H54 (cell line): ENCODE data around the gene ETNK2.

Experiments
- DNase-seq: peaks from one replicate; pipeline ENCODE4 v3.0.0; 2011; ENCODE audit warnings: low spot score, mixed read lengths; ENCODE audit not compliant: insufficient read length
- FAIRE-seq: peaks from 3 replicates; lab custom pipeline; 2011; peaks lifted over from hg19 to GRCh38; lab: Jason Lieb, UNC
- POLR2A ChIP-seq: IDR thresholded peaks from 2 replicates; pipeline ENCODE4 v1.6.1; 2011; ENCODE audit warnings: low read depth, mild to moderate bottlenecking, low read length

Gene ETNK2

DNA sequence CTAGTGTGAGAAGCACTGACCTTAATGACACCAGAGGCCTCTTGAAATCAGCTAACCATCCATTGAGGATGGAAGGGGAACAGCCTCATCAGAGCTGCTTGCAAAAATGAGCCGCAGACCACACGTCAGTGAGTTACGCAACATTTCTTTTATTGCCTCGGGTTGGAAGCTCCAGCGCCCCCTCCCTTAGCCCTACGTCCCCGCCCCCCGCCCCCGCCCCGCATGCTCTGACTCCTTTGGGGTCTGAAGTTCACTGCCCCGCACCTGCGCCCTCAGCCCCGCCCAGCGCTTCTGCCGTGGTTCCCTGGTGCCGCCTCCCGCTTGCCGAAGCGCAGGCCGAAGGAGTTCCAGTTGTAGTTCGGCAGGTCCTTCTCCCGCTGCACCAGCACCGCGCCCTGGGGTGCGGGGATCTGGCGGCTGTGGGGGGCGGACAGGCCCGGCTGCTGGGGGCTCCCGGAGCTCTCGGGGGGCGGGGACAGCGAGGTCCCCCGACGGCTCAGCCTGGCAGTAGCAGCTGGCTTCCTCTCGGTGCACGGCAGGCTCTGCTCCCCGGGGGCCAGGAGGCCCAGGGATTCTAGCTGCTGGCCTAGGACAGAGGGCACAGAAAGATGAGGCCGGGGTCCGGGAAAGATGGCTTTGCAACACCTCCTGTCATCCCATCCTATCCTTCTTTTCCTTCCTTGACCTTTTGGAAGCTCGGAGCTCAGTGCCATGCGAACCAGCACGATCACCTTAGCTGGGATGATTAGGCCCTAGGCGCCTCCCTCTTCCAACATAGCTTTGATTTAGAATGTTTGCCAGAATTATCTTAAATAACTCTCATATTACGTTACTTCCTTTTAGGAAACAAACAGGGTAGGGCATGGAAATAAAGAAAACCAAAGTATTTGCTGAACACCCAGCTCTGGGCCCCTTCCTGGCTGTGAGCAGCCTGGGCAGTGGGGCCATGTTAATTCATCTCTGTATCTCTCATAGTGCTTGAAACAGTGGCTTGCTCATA, 38.7 kb upstream of the ETNK2 start:
- no peak for DNase-seq
- FAIRE-seq, result no peak
- TF ChIP-seq POLR2A, result no peak

DNA sequence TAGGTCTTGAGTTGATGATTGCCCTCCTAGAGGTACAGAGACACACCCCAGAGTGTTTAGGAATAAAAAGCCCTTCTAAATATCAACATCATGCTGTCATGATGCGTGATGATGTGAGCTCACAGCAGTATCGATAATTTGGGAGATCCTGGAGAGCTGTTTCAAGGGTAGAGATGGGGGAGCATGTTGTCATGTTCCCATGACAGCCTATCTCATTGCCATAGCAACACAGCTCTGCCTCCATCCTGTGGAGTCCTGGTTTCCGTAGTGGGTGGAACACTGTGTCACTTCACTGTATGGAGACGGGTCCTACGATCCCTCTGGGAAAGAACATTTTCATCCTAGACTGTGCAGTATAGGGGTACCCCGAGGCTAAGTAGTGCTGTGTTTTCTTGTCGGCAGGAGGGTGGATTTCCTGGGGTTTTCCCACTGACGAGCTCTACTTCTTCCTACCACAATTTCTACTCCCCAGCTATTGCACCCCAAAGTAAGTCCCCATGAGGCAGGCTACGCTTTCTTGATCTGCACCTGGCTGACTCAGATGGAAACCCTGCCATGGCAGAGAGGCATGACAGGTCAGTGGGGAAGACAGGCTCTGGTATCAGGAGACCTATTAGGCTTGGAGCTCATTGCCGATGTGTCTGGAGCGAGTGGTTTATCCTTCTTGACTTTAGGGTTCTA, 37.3 kb upstream of the ETNK2 start:
- FAIRE-seq (no peak), DNase-seq (no peak)
- no peak for TF ChIP-seq POLR2A

DNA sequence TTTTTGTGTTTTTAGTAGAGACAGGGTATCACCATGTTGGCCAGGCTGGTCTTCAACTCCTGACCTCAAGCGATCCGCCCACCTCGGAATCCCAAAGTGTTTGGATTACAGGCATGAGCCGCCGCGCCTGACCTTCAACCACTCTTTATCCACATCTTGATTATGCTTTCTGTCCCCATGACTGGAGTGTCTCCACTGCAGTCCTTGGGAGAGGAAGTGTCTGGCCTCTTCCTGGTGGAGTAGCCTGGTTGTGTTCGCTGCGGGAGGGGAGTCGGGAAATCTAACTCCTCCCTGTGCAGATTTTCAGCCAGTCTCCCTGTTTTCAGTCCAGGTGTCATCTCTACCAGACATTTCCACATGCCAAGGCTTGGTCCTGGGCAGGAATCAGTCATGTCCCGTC, 34.8 kb upstream of the ETNK2 start:
- DNase-seq, result no peak
- no peak for TF ChIP-seq POLR2A
- no peak for FAIRE-seq

DNA sequence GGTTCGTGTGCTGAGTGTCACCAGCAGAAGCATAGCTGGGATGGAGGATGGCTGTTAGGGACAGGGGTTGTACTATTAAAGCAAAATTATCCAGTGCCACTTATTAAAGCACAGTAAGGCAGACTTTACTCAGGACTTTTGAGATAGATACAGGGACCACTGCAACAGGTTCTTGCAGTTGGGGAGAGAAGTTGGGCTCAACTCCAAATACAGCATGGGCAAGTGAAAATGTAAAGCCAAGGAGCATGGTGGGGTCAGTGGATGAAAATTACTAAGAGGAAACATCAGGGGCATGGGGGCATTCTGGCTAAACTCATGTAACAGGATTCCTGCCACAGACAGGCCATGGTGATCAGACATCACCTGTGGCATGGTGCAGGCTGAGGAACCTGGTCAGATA, 29.3 kb upstream of the ETNK2 start:
- no peak for TF ChIP-seq POLR2A
- FAIRE-seq (no peak), DNase-seq (no peak)

DNA sequence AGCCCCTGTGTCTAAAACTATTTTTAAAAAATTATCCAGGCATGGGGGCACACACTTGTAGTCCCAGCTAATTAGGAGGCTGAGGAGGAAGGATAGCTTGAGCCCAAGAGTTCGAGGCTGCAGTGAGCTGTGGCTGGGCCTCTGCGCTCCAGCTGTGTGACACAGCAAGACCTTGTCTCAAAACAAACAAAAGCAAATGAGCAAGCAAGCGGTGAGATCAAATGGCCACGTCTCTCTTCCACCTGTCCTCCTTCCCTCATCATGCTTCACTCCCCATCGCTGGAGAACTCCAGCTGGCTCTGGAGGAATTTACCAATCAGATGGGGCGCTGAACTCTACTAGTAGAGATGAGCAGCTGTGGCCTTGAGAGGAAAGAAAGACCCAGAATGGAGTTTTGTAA, 28.3 kb upstream of the ETNK2 start:
- FAIRE-seq (no peak), DNase-seq (no peak)
- TF ChIP-seq POLR2A, result no peak

DNA sequence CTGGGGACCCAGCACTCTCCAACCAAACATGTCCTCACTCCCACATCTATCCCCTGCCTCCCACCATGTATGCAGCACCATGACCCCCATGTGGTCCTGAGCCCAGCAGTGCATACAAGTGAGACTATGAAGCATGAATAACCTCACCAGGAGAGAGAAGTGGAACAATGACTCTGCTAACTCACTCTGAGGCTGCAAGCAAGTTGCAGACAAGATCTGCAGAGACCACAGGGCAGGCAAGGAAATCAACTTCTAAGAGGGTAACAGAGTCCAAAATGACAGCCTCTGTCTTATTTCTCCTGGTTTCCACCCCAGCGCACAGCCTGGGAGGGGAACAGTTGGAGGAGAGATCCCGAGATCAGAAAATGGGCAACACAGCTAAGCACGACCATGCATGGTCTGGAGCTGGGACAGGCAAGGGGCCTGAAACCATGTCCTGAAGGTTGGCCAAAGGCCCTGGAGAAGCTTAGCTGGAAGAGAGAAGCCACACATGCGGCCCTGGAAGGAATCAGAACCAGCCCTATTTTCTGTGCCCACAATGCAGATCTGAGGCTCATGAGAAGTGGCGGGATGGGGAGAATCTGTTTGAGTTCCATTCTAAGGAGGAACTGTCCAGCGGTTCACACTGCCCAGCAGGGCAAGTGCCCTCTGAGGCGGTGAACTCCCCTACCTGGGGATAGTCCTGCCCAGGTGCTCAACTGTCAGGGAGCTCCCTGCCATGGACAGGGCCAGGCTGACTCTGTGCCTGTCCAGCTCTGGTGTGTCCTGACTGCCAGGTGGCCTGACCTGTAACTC, 26.8 kb upstream of the ETNK2 start:
- FAIRE-seq (no peak), DNase-seq (no peak)
- no peak for TF ChIP-seq POLR2A

DNA sequence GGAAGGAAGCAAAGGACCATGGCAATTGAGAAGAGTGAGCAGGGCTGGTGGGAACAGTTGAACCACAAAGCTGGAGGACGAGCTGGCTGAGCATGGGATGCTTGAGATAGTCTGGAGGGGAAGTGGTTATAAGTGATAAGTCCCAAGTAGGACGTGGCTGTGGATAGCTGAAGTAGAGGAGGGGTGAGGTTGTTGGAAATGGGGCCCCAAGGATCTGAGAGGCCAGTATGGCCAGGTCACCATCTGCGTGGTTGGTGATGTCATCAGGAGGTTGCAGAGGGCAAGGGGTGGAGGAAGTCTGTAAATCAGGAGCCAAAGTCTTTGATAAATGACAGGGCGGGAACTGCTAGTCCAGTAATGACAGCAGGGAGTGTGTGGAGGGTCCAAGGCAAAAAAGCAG, 25.3 kb upstream of the ETNK2 start:
- no peak for TF ChIP-seq POLR2A
- no peak for DNase-seq

DNA sequence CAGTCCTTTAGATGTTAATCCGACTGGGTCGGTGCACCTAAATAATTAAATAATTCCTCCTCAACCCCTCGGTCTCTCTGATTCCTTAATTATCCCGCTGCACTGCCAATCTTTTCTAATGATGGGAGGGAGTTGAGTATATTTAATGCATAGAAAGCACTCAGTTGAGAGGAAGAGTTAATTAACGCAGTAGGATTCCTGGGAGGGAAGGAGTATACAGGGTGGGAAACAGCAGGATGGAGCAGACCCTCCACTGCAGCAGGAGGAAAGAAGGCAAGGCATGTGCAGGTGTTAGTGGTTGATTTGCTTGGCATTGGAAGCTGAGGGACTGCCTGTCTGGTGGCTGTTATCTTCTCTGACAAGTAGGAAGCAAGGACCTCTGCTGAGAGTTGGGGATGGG, 24.2 kb upstream of the ETNK2 start:
- TF ChIP-seq POLR2A, result no peak
- FAIRE-seq (no peak), DNase-seq (no peak)

More for the DNA sequence above, 25.3 kb upstream of the ETNK2 start:
- no peak for FAIRE-seq

DNA sequence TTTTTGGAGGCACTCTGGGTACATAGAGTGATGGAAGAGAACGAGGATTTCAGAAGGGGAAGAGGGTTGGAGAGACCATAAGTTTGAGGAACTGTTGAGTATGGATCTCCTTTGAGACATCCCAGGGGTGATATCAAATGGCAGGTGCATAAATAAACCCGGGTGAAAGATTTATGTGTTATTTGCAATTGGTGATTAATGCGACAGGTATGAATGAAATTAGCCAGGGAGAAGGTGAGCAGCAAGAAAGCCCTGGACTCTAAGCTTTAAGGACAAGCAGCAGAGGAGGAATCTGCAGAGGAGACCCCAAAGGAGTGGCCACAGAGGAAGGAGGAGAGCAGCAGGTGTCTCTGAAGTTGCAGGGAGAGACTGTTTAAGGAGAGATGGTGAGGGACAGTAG, 23.1 kb upstream of the ETNK2 start:
- DNase-seq, result no peak
- no peak for FAIRE-seq
- no peak for TF ChIP-seq POLR2A

DNA sequence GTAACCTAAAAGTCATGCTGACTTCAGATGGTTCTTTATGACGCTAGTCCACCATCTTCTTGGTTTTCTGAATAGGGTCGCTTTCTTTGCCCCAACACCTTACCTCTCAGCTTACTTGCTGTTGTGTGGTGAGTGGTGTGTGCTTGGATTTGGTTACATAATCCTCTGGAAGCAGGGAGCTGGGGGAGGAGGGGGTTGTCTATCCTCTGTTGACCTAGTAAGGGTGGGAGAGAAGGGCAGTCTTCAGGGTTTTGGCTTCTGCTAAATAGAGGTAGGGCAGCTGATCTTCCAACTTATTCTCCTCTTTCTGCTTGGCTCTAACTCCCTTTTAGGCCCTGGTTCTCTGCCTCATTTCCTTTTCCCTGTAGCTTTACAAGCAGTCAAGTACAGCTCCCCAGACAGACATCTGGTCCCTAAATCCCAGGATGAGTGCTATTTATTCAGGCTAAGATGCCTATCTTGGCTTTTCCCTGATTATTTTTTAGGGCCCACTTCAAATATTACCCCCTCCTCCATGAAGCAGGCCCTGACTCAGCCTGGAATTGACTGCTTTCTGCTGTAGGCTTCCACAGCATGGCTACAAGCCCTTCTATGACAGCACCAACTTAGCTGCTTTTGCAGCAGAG, 20.7 kb upstream of the ETNK2 start:
- no peak for FAIRE-seq
- TF ChIP-seq POLR2A, result no peak
- no peak for DNase-seq

DNA sequence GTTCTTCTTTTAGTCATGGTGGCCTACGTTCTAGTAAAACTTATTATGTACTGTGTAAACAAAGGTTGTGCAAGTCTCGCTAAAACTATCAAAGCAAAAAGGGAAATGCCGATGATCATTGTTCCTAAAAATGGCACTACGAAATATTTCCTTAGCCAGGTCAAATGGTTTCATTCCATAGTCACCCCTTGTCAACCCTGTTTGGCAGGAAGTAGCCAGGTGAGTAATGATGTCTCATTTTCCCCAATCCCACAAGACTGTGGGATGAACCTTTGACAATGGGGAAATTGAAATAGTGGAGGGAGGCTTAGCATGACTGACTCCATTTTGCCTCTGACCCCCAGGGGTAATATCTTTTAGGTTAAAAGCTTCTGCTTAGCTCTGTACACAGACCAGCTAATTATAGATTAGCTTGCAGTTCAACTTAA, 19.9 kb upstream of the ETNK2 start:
- TF ChIP-seq POLR2A, result no peak
- FAIRE-seq, result peak; percentile 15
- no peak for DNase-seq

DNA sequence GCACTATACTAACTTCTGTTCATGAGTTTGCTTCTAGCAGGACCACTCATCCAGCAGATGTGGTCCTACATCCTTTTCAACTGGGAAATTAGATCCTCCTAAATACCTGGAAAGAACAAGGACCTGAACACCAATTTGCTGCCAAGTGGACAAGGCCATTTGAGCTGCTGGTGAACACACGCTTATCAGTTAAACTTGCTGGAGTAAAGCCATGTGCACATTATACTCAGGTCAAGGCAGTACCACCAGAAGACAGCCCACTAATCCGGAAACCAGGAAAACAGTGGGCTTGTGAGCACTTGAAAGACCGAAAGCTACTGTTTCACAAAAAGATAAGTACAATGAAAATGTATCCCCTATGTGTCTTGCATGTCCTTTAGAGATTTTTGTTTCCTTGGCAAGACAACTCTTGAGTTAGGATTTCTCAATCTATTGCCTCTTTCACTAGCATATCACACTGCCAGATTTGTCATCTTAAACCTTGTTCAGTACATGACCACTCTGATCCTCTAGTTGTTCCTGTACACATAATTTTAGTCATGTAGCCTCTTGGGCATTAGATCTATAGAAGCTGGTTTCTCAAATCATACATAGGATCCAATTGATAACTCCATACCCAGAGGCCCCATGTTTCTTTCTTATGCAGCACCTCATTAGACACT, 18.8 kb upstream of the ETNK2 start:
- no peak for TF ChIP-seq POLR2A
- DNase-seq (no peak), FAIRE-seq (no peak)

DNA sequence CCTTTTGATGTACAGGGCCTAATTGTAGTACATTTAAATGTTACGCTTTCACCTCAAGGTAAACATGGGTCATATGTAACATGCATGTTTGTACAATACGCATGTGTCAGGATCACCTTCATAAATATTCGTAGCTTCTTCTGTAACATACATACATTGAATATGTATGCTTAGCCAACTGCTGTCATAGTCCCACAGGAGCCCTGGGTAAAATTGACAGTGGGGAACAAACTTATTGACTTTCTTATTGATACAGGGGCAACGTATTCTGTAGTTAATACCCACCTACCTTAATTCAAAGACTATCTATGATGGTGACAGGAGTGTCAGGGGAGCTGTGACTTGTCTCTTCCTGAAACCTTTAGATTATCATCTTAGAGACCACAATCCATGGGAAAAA, 18.0 kb upstream of the ETNK2 start:
- DNase-seq, result no peak
- FAIRE-seq, result no peak
- TF ChIP-seq POLR2A, result no peak
